Mammary epithelial cell (primary cell): ENCODE measurements around the gene PDE4A.

Experiments
- CTCF ChIP-seq, 2 donors: IDR thresholded peaks in 1 of 2; conservative IDR thresholded peaks in 1 of 2; 2 replicates each; pipeline ENCODE4 v1.5.1; 2011 to 2012; ENCODE audit warnings: inconsistent platforms in 2 of 2, low read length in 2 of 2, mild to moderate bottlenecking in 2 of 2, control low read depth in 1 of 2, low read depth in 1 of 2; ENCODE audit not compliant: insufficient read depth in 1 of 2; ENCODE audit errors: extremely low read depth in 1 of 2
- EZH2 ChIP-seq: IDR thresholded peaks from 2 replicates; pipeline ENCODE4 v1.6.1; 2012; ENCODE audit warnings: low read length, inconsistent platforms, borderline replicate concordance

GRCh38 chr19:10450191-10450852, 30.0 kb downstream of the PDE4A start:
- TF ChIP-seq CTCF (conservative IDR thresholded peaks at IDR 0.05 in 1 of 2, IDR thresholded peaks at IDR 0.05 in 1 of 2; ENCODE audit: extremely low read depth in 1 of 2, insufficient read depth in 1 of 2, low read depth in 1 of 2, low read length in 2 of 2), result no peak
- TF ChIP-seq EZH2, result no peak
